HG03025 (cell line): ENCODE data around the gene SLC39A11.
"Not testable (repeated sequence)": the region's sequence is repeated elsewhere in the genome, so short reads cannot be mapped to it uniquely, and the experiment has no call there.

Source experiments
- ATAC-seq: cut with Tn5 transposase; IDR thresholded peaks from one replicate; pipeline ENCODE4 v1.9.1; 2021; ENCODE audit warnings: mild to moderate bottlenecking, moderate library complexity; ENCODE audit not compliant: unreplicated experiment, low FRiP score

The SLC39A11 gene

GRCh38 chr17:73083432-73083831 lies 9.1 kb downstream of the SLC39A11 start:
- no peak for ATAC-seq

GRCh38 chr17:73074566-73074965 lies 17.9 kb downstream of the SLC39A11 start:
- no peak for ATAC-seq

GRCh38 chr17:73072219-73072962 lies 20.1 kb downstream of the SLC39A11 start:
- no peak for ATAC-seq

GRCh38 chr17:73071066-73071999 lies 21.2 kb downstream of the SLC39A11 start:
- no peak for ATAC-seq

GRCh38 chr17:73069841-73070240 lies 22.6 kb downstream of the SLC39A11 start:
- ATAC-seq, result no peak

GRCh38 chr17:73069164-73069770 lies 23.2 kb downstream of the SLC39A11 start:
- no peak for ATAC-seq

GRCh38 chr17:73068322-73069153 lies 23.9 kb downstream of the SLC39A11 start:
- no peak for ATAC-seq

GRCh38 chr17:73067699-73068098 lies 24.8 kb downstream of the SLC39A11 start:
- not testable (repeated sequence) for ATAC-seq

- ATAC-seq, result no peak
Observed at GRCh38 chr17:73067075-73067474, 25.4 kb downstream of the SLC39A11 start.

- ATAC-seq, result no peak
Observed at GRCh38 chr17:73066148-73066884, 26.2 kb downstream of the SLC39A11 start.

- ATAC-seq, result no peak
Observed at GRCh38 chr17:73065376-73065775, 27.1 kb downstream of the SLC39A11 start.

GRCh38 chr17:73064084-73064938 lies 28.2 kb downstream of the SLC39A11 start:
- no peak for ATAC-seq

GRCh38 chr17:73062726-73063125 lies 29.8 kb downstream of the SLC39A11 start:
- no peak for ATAC-seq

- ATAC-seq, result no peak
Observed at GRCh38 chr17:73061161-73061560, 31.3 kb downstream of the SLC39A11 start.

- no peak for ATAC-seq
Observed at GRCh38 chr17:73060721-73061120, 31.8 kb downstream of the SLC39A11 start.

- ATAC-seq, result not testable (repeated sequence)
Observed at GRCh38 chr17:73059713-73060112, 32.8 kb downstream of the SLC39A11 start.

GRCh38 chr17:73058022-73058421 lies 34.5 kb downstream of the SLC39A11 start:
- ATAC-seq, result no peak

GRCh38 chr17:73057196-73057595 lies 35.3 kb downstream of the SLC39A11 start:
- no peak for ATAC-seq

- no peak for ATAC-seq
Observed at GRCh38 chr17:73052923-73053322, 39.6 kb downstream of the SLC39A11 start.
